ENCODE results near the gene TMEFF2.

DNA sequence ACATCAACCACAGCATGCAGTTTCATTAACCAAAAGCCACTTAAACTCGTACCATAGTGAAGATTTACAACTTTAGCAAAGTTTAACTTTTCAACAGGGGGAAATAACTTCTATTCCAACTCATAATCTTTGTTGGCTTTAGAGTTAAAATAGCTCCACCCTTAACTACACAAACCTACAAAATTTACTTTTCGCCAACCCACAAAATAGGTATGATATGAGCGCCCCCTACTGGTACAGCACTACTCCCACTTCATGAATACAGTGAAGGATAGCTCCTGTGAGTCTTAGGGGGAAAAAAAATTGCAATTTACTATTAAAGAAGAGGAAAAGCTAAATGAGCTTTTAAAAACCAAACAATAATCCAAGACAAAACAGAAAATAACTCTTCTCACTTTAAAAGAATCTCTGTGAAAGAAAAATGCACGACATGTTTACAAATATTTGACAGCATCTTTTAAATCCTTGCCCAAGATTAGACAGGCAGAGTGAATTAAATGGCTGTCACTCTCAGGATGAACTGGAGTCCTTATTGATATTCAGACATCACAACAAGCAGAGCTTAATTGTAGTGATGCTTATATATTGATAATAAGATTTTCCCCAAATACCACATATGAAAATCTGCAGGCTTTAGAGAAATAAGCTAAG lies 32.2 kb downstream of the TMEFF2 start:
- TF ChIP-seq EZH2phosphoT487 (IDR thresholded peaks at IDR 0.05; ENCODE audit: insufficient read depth, low read depth), result no peak
- TF ChIP-seq EZH2 (IDR thresholded peaks at IDR 0.05; ENCODE audit: insufficient read depth, poor library complexity, severe bottlenecking), result no peak

Data from GM23248 (cell line).